Activated effector memory CD4-positive, alpha-beta T cell treated with anti-CD3 and anti-CD28 coated beads, Interleukin-2, amount 50 U/mL, for 16 hours (primary cell): ENCODE measurements around the gene CTPS1.

Experiments used
- DNase-seq: peaks from one replicate; pipeline ENCODE4 v3.0.0-alpha.2; 2020

CTPS1 gene

DNA sequence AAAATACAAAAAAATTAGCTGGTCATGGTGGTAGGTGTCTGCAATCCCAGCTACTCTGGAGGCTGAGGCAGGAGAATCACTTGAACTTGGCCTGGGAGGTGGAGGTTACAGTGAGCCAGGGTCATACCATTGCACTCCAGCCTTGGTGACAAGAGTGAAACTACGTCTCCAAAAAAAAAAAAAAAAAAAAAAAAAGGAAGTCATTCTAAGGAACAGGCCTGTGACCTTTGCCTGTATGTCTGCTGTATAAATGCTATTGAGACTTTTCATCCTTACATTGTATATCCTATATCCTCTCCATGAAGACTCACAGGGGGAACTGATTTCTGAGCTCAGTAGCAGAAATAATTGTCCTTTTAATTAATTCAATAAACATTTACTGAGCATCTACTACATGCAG, 7.5 kb upstream of the CTPS1 start:
- no peak for DNase-seq

DNA sequence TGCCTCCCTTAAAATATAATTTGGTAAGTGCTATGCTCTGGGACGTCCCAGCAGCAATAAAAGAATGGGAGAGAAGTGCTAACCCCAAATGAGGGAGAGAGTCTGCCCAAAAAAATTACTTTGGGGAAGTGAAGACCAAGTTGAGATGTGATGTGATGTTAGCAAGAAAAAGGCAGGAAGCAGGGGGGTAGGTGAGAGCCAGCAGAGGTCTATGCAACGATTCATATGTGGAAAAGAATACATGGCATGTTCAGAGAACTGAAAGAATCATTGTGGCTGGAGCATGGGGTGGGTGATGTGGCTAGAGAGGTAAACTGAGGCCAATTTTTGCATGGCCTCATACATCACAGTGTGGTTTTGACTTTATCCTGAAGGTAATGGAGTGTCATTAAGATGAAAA, 5.6 kb upstream of the CTPS1 start:
- no peak for DNase-seq

DNA sequence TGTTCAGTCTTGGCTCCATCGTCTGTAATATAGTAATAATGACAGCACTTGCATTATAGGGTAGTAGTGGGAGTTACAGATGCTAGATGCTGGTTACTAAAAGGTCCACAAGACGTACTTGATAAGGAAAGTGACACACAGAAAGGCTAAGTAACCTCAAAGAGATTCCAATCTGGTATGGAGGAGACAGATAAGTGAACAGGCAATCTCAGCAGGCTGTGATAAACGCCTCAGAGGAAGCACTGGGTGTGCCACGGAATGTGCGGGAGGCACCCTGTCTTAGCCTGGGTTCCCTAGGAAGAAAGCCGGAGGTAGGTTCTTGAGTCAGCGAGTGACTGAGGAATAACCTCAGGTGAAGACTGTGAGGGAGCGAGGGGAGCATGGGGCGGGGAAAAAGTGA, 4.6 kb upstream of the CTPS1 start:
- no peak for DNase-seq

DNA sequence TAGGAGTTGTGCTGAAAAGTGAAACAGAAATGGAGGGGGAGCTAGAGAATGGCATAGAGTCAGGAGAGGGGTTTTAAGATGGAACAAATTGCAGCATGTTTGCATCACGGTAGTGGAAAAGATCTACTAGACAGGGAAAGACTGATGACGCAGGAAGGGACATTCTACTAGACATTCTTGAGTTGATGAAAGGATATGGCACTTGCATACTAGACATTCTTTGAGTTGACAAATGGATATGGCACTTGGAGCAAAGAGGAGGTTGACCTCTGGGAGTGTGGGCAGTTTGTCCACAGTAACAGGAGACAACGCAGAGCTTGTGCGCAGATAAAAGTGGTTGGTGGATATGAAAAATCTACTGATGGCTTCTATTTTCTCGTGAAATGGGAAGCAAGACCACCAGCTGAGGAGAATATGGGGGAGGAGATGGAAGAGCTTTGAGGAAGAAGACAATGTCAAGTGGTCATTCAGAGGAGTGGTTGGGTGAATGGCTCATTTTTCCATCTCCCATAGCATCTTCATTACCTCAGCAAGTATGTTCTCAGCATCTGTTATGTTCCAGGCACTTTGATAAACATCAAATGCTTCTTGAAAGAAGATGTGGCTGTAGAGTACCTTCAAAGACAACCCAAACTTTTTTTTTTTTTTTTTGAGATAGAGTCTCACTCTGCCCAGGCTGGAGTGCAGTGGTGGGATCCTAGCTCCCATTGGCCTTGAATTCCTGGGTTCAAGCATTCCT, 2.4 kb upstream of the CTPS1 start:
- DNase-seq: no peak

DNA sequence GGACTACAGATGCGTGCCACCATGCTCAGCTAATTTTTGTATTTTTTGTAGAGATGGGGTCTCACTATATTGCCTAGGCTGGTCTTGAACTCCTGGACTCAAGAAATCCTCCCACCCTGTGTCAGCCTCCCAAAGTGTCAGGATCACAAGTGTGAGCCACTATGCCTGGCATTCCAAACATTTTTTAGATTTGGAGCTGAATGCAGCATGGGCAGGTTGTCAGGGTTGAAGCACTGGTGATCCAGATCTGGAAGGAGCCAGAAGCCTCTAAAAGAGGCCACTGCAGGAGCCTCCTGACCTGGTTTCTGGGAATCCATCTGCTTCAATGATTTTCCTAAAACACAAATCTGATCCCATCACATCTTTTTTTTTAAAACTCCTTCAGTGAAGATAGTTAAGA, 1.8 kb upstream of the CTPS1 start:
- no peak for DNase-seq

DNA sequence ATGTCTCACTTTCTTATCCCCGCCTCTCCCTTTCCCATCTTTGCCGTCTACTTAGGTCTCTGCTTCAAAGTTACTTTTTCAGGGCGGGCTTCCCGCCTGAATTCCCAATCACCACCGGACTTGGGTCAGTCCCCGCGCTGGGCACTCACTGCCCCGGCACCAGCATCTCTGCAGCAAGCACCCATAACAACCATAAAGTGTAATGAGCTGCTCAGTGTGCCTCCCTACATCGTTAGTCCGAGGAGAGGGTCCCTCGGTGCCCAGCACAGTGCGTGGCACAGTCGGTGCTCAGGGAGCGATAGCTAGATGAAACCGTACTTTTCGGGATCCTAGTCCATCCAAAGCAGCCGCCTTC, 633 bp upstream of the CTPS1 start:
- no peak for DNase-seq

DNA sequence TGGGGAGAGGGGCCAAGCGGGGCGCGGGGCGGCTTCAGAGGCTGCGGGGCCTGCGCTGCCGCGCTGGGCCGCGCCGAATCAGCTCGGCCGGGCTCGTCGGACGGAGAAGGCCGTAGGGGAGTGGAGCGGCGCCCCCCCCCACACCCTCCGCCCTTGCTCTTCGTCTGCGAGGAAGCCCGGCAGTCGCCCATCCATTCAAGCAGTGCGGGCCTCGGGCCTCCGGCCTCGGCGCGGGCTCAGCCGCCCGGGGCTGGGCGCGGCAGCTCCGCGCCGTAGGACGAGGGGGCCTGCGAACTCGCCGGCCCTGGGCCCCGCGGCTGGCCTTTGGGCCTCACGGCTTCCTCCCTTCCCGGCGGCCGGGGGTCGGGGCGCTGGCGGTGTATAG, 564 bp downstream of the CTPS1 start:
- no peak for DNase-seq

DNA sequence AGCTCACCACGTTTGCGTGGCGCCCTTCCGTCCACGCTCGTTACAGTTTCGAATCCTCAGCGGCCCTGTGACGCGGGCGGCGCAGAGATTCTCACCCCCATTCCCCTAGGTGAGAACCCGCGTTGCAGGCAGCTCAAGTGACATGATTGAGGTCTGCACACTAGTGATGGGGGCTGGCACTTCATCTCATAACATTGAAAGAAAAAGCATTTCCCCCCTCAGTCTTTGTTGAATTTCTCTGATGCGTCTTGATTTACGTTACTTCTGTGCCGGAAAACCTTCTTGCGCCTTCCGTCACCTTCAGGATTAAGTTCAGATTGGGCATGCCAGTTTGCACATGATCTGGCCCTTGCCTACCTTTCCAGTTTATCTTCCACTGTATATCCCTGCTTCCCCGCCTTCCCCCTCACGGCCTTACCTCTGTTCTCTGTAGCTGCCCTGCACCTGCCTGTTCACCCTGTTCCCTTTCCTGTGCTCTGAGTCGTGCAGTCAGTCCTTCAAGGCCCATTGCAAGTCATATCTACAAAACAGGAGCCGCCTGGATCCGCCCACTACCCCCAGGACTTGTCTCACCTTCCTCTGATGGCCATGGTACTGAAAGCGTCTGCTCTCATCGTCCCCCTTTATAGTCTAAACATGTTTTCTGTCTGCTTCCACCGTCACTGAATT, 1.1 kb downstream of the CTPS1 start:
- peak; percentile 82 for DNase-seq

DNA sequence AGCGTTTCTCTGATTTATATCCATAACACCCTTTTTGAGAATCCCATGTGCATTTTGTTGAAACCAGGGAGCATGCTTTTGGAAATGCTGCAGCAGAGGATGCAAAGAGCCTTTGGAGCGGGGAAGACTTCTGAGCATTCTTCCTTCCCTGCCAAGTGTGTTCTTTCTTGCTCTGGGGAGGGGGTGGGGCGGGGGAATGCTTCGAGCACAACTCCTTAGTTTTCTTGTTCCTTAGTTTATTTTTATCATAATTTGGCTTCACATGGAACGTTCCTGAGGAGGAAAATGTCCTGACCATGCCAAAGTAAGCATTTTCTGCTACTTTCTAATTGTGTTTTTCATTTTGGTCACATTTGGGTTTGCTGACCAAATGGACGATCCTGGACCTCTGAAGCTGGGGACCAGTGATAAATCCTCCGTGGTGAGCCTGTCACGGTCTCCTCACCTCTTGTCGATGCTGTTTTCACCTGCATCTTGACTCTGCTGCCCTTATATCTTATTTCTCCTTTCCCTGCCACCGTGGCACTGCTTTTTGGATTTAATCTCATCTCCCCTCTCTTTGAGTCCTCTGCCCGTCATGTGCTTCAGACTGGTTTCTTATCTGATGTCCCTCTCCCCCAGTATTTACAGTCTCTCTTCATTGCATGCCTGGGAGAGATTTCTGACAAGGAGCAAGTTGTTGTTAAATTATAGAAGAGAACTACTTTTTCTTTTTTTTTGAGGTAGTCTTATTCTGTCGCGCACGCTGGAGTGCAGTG, 2.4 kb downstream of the CTPS1 start:
- DNase-seq: no peak

DNA sequence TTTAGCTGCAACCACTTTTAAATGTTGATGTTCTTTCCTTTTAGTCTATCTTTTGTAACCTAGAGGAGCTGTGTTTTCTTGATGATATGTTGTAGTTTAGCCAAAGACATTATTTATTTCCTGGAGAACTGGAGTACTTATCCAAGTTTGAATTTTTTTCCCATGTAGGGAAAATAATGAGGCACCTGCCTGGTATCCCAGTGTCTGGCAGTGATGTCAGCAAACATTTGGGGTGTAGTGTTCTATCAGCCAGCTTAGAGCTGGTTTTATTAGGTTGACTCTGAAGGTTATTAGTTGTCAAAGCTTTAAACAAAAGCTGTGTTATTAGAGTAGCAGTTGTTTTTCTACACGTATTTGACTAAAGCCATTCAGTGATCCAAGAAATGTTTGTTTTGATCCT, 3.2 kb downstream of the CTPS1 start:
- DNase-seq: no peak

DNA sequence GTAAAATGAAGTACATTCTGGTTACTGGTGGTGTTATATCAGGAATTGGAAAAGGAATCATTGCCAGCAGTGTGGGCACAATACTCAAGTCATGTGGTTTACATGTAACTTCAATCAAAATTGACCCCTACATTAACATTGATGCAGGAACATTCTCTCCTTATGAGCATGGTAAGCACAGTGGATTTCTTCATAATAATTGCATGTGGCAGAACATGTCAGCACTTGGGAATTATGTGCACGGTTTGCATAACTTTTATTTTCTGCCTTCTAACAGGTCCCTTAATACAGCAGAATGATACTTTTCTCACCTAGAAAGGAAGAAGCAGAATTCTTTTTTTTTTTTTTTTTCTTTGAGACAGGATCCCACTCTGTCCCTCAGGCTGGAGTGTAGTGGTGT, 3.8 kb downstream of the CTPS1 start:
- no peak for DNase-seq

DNA sequence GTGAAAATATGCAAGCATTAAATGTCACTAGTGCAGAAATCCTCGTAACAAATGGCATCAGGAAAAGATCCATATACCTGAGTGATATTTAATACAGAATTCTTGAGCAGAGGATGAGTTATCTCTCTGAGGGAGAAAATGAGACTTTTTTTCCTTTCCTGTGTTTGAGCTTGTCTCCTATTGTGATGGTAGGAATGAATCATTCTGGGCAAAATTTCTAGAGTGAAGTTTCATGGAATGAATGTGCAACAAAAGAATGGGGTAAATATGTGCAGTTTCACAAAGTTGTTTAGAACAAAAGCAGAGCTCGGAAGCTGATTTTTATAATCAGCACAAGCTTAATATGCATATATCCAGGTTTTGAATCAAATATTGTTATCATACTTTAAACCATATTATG, 4.6 kb downstream of the CTPS1 start:
- no peak for DNase-seq

DNA sequence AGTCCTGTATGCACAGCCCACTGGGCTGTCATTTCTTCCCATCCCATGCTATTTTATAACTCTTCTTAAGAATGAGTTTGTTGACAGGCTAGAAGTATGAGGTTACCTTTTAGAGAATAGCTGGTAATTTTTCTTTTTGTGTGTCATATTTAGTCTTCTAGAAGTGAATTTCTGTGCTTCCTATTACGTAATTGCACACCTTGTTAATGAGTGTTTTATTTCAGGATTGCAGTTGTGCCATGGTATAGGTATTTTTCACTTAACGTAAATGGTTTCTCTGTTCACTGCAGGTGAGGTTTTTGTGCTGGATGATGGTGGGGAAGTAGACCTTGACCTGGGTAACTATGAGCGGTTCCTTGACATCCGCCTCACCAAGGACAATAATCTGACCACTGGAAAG, 5.0 kb downstream of the CTPS1 start:
- DNase-seq: no peak

DNA sequence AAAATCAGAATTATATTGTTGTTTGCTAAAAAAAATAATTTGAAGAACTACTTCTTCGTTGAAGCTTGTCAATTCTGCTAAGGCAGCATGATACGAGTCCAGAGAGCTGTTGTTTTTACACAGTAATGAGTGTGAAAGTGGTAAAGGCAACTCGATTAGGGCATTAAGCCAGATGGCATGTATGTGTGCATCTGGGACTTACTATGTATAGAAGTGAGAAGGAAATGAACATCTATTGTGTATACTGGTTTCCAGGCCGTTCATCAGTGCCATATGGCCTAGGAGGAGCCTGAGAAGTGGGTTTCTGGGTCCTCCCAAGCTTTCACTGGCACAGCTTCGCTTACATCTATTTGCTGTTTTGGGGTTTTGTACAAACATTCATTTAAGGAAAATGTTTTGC, 5.7 kb downstream of the CTPS1 start:
- DNase-seq: no peak

DNA sequence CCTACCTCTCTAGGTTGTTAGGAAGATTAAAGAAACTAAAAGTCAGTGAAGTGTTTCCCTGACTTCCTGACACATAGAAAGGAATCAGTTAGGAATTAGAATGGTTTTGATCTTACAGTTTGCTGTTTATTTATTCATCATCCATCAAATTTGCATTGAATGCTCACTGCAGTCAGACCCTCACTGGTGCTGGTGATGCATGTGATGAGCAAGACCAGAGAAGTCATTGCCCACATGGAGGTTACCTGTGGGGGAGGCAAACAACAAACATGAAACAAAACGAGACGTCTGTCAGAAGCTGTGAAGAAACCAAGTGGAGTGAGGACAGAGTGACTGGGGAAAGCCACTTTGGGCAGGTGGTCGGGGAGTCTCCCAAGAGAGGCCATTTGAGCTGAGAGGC, 6.4 kb downstream of the CTPS1 start:
- DNase-seq: no peak

DNA sequence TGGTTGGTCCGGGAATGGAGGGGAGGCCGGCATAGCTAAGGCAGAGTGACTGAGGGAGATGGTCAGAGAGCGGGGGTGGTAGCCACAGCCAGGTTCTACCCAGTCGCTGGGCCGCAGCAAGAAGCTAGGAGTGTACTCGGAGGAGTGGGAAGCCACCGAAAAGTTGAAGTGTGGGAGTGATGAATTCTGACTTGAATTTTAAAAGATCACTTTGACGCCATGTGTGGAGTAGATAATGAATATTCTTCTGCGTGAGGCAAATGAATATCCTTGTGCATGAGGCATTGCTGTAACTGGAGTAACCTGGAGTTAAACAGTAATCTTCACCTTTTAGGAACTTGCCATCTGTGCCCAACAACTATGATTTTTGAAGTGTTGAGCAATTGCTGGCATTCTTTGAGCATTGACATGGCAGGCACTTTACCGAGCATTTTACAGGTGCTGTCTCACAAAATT, 6.9 kb downstream of the CTPS1 start:
- DNase-seq: no peak

DNA sequence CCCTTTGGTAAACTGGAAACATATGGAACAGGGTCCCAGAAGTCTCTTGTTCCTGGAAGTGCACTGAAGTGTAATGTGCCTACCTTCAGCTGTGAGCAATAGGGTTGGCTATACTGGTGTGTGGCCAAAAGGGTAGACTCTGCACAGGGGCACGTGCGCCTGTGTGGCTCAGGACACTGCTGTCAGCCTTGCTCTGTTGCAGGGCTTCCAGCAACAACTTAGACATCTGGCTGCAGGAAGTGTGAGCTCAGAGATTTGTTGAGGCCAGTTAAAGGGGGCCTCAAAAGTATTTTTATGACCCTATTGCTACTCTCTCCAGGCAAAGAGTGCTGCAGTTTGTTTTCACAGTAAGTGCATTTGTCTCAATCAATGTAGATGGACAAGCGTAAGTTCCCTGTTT, 7.5 kb downstream of the CTPS1 start:
- DNase-seq: no peak

DNA sequence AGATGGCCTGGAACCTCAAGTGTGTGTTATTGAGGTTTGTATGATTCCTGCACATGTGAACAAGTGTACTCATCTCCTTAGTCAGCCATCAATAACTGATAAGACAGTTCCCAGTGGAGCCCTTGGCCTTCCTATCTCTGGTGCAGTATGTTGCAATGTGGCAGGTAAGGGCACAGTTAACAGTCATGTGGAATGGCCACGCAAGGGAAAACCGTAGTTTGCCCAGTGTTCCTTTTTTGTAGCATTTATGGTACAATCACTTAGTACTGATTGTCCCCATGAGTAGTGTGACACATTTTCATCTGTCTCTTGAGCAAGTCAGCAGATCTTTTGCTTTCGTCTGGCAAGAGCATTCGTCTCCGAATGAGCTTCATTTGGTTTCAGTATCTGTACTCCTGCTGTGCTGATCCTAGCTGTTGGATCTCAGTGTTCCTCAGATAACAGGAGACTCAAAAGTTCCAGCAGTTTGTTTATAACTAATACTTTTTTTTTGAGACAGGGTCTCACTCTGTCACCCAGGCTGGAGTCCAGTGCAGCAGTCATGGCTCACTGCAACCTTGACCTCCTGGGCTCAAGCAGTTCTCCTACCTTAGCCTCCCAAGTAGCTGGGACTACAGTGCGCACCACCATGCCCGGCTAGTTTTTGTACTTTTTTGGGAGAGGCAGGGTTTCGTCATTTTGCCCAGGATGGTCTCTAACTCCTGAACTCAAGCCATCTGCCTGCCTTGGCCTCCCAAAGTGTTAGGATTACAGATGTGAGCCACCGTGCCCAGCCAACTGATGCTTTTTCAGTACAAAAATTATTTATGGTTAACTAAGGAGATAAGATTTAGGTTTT, 8.2 kb downstream of the CTPS1 start:
- no peak for DNase-seq

DNA sequence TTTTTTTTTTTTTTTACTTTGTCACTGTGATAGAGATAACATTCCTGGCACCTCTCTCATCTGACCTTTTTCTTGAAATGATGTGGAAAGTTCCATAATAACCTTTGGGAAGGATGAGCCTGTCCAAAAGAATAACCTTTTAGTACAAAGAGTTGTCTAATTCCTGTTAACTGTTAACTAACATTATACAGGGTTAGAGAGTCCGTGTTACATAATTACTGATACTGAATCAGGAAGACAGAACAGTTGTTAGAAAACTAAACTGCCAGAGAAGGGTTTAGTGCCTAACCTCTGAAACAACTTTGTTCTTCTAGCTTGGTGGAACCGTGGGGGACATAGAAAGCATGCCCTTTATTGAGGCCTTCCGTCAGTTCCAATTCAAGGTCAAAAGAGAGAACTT, 8.8 kb downstream of the CTPS1 start:
- DNase-seq: no peak

DNA sequence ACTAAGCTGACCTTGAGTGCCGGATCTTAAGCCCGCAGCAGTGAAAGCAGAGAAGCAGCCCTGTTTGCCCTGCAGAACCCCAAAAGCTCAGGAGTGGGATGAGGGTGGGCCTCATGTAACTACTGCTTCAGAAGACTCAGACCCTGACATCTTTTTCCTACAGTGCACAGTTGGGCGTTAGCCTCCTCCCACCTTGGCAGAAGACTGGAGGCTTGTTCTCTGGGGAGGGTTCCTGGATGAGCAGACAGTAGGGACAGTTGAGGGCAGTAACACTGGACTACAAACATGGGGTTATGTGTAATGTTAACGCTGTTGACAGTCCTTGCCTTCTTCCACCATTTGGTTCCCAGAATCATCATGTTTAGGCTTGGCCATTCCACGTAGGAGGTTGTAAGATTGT, 9.6 kb downstream of the CTPS1 start:
- no peak for DNase-seq

DNA sequence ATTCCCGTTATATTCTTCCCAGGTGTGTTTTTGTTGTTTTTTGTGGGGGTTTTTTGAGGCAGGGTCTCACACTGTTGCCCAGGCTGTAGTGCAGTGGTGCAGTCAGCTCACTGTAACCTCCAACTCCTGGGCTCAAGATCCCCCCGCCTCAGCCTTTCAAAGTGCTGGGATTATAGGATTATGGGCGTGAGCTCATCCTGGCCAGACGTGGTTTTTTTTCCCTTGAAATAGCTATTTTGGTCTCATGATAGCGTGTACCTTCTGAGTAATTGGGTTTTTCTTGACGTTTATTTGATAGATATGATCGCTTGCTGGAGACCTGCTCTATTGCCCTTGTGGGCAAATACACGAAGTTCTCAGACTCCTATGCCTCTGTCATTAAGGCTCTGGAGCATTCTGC, 17.6 kb downstream of the CTPS1 start:
- no peak for DNase-seq

DNA sequence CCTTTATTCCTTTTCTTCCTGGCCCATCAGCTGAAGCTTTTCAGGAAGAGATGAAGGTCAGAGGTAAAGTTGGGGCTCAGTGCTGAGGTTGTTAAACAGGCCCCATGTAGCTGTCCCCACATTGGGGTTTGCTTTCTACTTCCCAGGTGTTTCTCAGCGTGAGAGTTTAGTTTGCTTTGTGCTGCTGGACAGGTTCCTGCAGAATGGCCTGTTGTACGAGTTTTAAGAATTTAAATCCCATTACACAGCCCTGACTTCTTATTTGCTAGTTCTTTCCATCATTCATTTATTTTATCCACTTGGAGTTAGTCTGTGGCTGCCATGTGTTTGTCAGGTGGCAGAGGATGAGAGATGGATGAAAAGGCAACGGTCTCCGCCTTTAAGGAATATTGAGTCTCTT, 19.2 kb downstream of the CTPS1 start:
- DNase-seq: no peak

DNA sequence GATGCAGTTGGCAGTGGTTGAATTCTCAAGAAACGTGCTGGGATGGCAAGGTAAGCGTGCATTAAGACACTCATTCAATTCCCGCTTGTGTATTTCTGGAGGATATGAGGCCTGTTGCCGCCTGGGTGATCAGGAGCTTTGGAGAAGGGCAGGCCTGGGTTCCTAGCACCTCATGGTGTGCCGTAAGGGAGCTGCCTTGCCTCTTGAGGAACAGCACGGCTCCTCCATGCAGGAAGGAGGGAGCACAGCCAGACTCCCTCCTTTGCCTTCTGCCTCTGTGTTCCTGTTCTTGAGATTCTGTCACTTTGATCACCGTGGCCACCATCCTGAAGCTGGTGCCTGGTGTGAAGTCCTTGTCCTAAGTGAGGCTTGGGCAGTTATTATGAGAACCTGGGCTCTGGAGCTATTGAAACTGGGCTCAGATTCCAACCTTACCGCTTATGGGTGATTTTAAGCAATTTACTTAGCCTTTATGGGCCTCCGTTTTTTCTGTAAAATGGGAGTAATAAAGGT, 23.7 kb downstream of the CTPS1 start:
- no peak for DNase-seq
